Keratinocyte (primary cell): ENCODE measurements around the gene CTTNBP2NL. TPM values are rescaled to one million over a fixed set of nuclear protein-coding genes. Genes with fewer than 3 reads are reported as not detected.

Experiments
- DNase-seq: peaks from one replicate; pipeline ENCODE4 v3.0.0-alpha.2; 2011; ENCODE audit warnings: low read depth, missing footprints, low spot score
- FAIRE-seq: peaks from 2 replicates; lab custom pipeline; 2011; peaks lifted over from hg19 to GRCh38; lab: Jason Lieb, UNC
- H2AFZ ChIP-seq: 2 replicates; pipeline ENCODE4 v1.6.0; 2012; ENCODE audit warnings: low read length, control low read depth, inconsistent platforms; ENCODE audit not compliant: control insufficient read depth
- H3K27ac ChIP-seq: 2 replicates; pipeline ENCODE4 v1.5.1; 2011; ENCODE audit warnings: low read length; ENCODE audit not compliant: control insufficient read depth, insufficient read depth
- H3K27me3 ChIP-seq: 3 replicates; pipeline ENCODE4 v1.6.0; 2011; ENCODE audit warnings: low read length; ENCODE audit not compliant: control insufficient read depth, insufficient read depth; ENCODE audit errors: extremely low read depth
- H3K36me3 ChIP-seq, 2 experiments: 2 replicates in 1 of 2; 3 replicates in 1 of 2; pipeline ENCODE4 v1.5.1; 2011; ENCODE audit warnings: low read length in 2 of 2, mild to moderate bottlenecking in 1 of 2; ENCODE audit not compliant: control insufficient read depth in 2 of 2, insufficient read depth in 2 of 2; ENCODE audit errors: extremely low read depth in 1 of 2
- H3K4me1 ChIP-seq: 3 replicates; pipeline ENCODE4 v1.5.1; 2011; ENCODE audit warnings: low read length; ENCODE audit not compliant: control insufficient read depth, insufficient read depth; ENCODE audit errors: extremely low read depth
- H3K4me2 ChIP-seq: 3 replicates; pipeline ENCODE4 v1.6.0; 2011; ENCODE audit warnings: low read depth, low read length; ENCODE audit not compliant: control insufficient read depth, insufficient read depth; ENCODE audit errors: extremely low read depth
- H3K4me3 ChIP-seq, 3 experiments: fragments of 200-600 bp in 1 of 3; sonication (generic) in 1 of 3; 2 replicates in 2 of 3; 3 replicates in 1 of 3; pipeline ENCODE4 v1.5.1; 2011 to 2016; ENCODE audit warnings: low read length in 3 of 3, mild to moderate bottlenecking in 3 of 3, control low read depth in 2 of 3, inconsistent platforms in 1 of 3, low read depth in 1 of 3, mixed read lengths in 1 of 3, mixed run types in 1 of 3, moderate library complexity in 1 of 3; ENCODE audit not compliant: control insufficient read depth in 2 of 3, insufficient read depth in 2 of 3; ENCODE audit errors: extremely low read depth in 1 of 3
- H3K79me2 ChIP-seq: 2 replicates; pipeline ENCODE4 v1.6.0; 2012; ENCODE audit warnings: low read length; ENCODE audit not compliant: control insufficient read depth, insufficient read depth
- H3K9ac ChIP-seq: 3 replicates; pipeline ENCODE4 v1.6.0; 2011; ENCODE audit warnings: low read length; ENCODE audit not compliant: control insufficient read depth, insufficient read depth; ENCODE audit errors: extremely low read depth
- H3K9me1 ChIP-seq: 3 replicates; pipeline ENCODE4 v1.6.0; 2011; ENCODE audit warnings: low read length; ENCODE audit not compliant: control insufficient read depth, insufficient read depth; ENCODE audit errors: extremely low read depth
- H3K9me3 ChIP-seq: 2 replicates; pipeline ENCODE4 v1.5.1; 2012; ENCODE audit warnings: low read depth, low read length; ENCODE audit not compliant: control insufficient read depth
- H4K20me1 ChIP-seq: 3 replicates; pipeline ENCODE4 v1.6.0; 2011; ENCODE audit warnings: low read length; ENCODE audit not compliant: control insufficient read depth, insufficient read depth; ENCODE audit errors: extremely low read depth
- EZH2 ChIP-seq: IDR thresholded peaks from one replicate; pipeline ENCODE4 v1.6.1; 2012; ENCODE audit warnings: inconsistent platforms, mild to moderate bottlenecking, low read length, moderate library complexity
- dilution Hi-C: fragments of 300-500 bp; cut with MboI; formaldehyde crosslinking; loops from one replicate; pipeline ENCODE4 v1.7.0; 2020; ENCODE audit warnings: low sequenced_read_pairs; ENCODE audit not compliant: extremely low pct_ligation_motif_present
- polyA plus RNA-seq, 5 experiments: library from polyadenylated mRNA; depleted of rRNA in 3 of 5; stranded (reverse) in 3 of 5; stranded (forward) in 1 of 5; unstranded in 1 of 5; fragments of >200 nt; gene quantifications; 1 replicate in 1 of 5; 2 replicates in 3 of 5; 3 replicates in 1 of 5; pipeline versions ENCODE4 v1.2.1 to v1.2.3, GENCODE V29; 2011 to 2012; ENCODE audit warnings: missing spikeins in 2 of 5, low read depth in 1 of 5, low replicate concordance in 1 of 5
- TF ChIP-seq, protein P1 (sequence below), 3 experiments: IDR thresholded peaks in 1 of 3; conservative IDR thresholded peaks in 1 of 3; optimal IDR thresholded peaks in 1 of 3; 2 replicates in 2 of 3; 3 replicates in 1 of 3; pipeline versions ENCODE3 to v1.5.1; 2011; ENCODE audit warnings: low read length in 3 of 3, mild to moderate bottlenecking in 3 of 3, moderate library complexity in 2 of 3, control low read depth in 1 of 3, inconsistent platforms in 1 of 3; ENCODE audit not compliant: insufficient read depth in 2 of 3; ENCODE audit errors: extremely low read depth in 1 of 3

CTTNBP2NL gene
- polyA plus RNA-seq, 1 donor (not counting 4 experiments of a cell fraction or from before 2014, with no cell fraction given), result 19.1 TPM

DNA sequence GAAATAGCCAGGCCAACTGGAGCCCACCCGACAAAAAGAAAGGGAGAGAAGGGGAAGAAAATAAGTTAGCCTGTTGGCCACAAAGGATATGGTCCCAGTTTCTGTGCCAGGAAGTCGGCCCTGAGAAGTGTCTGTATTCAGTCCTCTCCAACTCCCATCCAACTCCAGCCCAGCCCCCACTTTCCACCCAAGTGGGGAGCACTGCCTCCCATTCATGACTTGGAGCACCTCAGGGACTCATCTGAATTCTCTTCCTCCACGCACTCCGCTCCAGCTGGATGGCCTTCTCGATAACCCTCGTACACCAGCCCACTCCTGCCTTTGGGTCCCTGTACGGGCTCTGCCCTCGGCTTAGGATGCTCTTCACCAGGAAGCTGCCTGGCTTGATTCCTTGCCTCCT lies 110.7 kb downstream of the CTTNBP2NL start:
- Histone ChIP-seq H3K27me3 (peaks cover 44% of the 10 kb centered on the region), H3K36me3 (no peaks in the 10 kb centered on the region), H2AFZ (no peak overlapping the region), H3K79me2 (no peaks in the 10 kb centered on the region), H3K4me3 (no peak overlapping the region), H3K4me1 (peaks cover 13% of the 10 kb centered on the region), H3K9ac (no peak overlapping the region), H3K4me2 (no peak overlapping the region), H3K9me3 (no peaks in the 10 kb centered on the region), H4K20me1 (no peaks in the 10 kb centered on the region), H3K9me1 (no peaks in the 10 kb centered on the region), H3K27ac (no peak overlapping the region)
- dilution Hi-C loops, result no loop called here
- FAIRE-seq (no peak), DNase-seq (no peak)
- TF ChIP-seq EZH2, result no peak
- TF ChIP-seq, protein P1, sequence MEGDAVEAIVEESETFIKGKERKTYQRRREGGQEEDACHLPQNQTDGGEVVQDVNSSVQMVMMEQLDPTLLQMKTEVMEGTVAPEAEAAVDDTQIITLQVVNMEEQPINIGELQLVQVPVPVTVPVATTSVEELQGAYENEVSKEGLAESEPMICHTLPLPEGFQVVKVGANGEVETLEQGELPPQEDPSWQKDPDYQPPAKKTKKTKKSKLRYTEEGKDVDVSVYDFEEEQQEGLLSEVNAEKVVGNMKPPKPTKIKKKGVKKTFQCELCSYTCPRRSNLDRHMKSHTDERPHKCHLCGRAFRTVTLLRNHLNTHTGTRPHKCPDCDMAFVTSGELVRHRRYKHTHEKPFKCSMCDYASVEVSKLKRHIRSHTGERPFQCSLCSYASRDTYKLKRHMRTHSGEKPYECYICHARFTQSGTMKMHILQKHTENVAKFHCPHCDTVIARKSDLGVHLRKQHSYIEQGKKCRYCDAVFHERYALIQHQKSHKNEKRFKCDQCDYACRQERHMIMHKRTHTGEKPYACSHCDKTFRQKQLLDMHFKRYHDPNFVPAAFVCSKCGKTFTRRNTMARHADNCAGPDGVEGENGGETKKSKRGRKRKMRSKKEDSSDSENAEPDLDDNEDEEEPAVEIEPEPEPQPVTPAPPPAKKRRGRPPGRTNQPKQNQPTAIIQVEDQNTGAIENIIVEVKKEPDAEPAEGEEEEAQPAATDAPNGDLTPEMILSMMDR (optimal IDR thresholded peaks at IDR 0.05 in 1 of 3, IDR thresholded peaks at IDR 0.05 in 1 of 3, conservative IDR thresholded peaks at IDR 0.05 in 1 of 3; ENCODE audit: extremely low read depth in 1 of 3, insufficient read depth in 2 of 3, low read length in 3 of 3), result no peak

DNA sequence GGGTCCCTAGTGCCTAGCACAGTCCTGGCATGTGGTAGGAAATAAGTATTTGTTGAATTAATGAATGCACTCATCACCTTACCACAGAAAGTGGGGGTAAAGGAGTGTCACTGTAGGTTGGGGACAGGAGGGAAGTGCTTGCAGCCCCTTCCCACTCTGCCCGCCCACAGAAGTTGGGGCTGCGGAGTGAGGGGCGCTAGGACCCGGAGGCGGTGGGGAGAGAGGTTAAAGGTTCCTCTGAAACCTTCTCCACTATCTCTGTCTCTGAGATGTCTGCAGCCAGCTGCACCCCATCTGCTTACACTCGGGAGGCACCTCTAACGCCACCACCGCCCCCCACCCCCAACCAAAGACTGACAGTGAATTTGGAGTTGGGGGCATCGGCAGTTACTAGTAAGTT lies 111.3 kb downstream of the CTTNBP2NL start:
- Histone ChIP-seq H3K27ac (no peak overlapping the region), H2AFZ (no peak overlapping the region), H4K20me1 (no peaks in the 10 kb centered on the region), H3K4me3 (no peak overlapping the region), H3K9me1 (no peaks in the 10 kb centered on the region), H3K9me3 (no peaks in the 10 kb centered on the region), H3K79me2 (no peaks in the 10 kb centered on the region), H3K27me3 (peaks cover 43% of the 10 kb centered on the region), H3K4me2 (no peak overlapping the region), H3K36me3 (no peaks in the 10 kb centered on the region), H3K4me1 (peaks cover 7% of the 10 kb centered on the region), H3K9ac (no peak overlapping the region)
- dilution Hi-C loops, result no loop called here
- TF ChIP-seq, protein P1 (optimal IDR thresholded peaks at IDR 0.05 in 1 of 3, IDR thresholded peaks at IDR 0.05 in 1 of 3, conservative IDR thresholded peaks at IDR 0.05 in 1 of 3; ENCODE audit: extremely low read depth in 1 of 3, insufficient read depth in 2 of 3, low read length in 3 of 3), result no peak
- TF ChIP-seq EZH2, result no peak
- FAIRE-seq, result no peak
- no peak for DNase-seq
